Ectodermal cell (in vitro differentiated cells): ENCODE data around the gene B4GALNT1.

Experiments used
- H3K27ac ChIP-seq: 2 replicates; pipeline ENCODE4 v1.7.0; 2013; ENCODE audit warnings: mild to moderate bottlenecking, low read depth, low read length; ENCODE audit not compliant: insufficient read depth, poor library complexity, severe bottlenecking
- H3K27me3 ChIP-seq: 2 replicates; pipeline ENCODE4 v1.7.0; 2013; ENCODE audit warnings: mild to moderate bottlenecking, low read length; ENCODE audit not compliant: insufficient read depth, control insufficient read depth, poor library complexity, severe bottlenecking
- H3K36me3 ChIP-seq: one replicate; pipeline ENCODE4 v1.7.0; 2013; ENCODE audit warnings: low read length; ENCODE audit not compliant: control insufficient read depth, insufficient read depth
- H3K4me1 ChIP-seq: one replicate; pipeline ENCODE4 v1.7.0; 2013; ENCODE audit warnings: low read length; ENCODE audit not compliant: control insufficient read depth, insufficient read depth
- H3K4me3 ChIP-seq: 2 replicates; pipeline ENCODE4 v1.7.0; 2013; ENCODE audit warnings: low read depth, low read length, control low read depth; ENCODE audit not compliant: insufficient read depth
- H3K9me3 ChIP-seq: 2 replicates; pipeline ENCODE4 v1.7.0; 2013; ENCODE audit warnings: mild to moderate bottlenecking, low read length, moderate library complexity; ENCODE audit not compliant: control insufficient read depth
- WGBS, 2 experiments: methylation state at CpG; one replicate each; pipeline ENCODE4 v1.1.7; 2013; ENCODE audit warnings: missing lambda C conversion rate in 2 of 2; 5-methylcytosine and 5-hydroxymethylcytosine counted together

The B4GALNT1 gene

DNA sequence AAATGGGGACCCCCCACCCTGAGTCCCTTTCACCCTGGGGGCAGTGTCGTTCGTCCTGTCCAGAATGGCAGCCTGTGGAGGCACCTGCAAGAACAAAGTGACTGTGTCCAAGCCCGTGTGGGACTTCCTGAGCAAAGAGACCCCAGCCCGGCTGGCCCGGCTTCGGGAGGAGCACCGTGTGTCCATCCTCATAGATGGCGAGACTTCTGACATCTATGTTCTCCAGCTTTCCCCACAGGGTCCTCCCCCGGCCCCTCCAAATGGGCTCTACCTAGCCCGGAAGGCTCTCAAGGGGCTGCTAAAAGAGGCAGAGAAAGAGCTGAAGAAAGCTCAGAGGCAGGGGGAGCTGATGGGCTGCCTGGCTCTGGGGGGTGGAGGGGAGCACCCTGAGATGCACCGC lies 26.2 kb downstream of the B4GALNT1 start:
- WGBS, 2 experiments, result 93% methylated on average over 11 of the region's 11 CpGs
- Histone ChIP-seq H3K4me1 (peaks cover 13% of the 10 kb centered on the region), H3K9me3 (no peaks in the 10 kb centered on the region)

DNA sequence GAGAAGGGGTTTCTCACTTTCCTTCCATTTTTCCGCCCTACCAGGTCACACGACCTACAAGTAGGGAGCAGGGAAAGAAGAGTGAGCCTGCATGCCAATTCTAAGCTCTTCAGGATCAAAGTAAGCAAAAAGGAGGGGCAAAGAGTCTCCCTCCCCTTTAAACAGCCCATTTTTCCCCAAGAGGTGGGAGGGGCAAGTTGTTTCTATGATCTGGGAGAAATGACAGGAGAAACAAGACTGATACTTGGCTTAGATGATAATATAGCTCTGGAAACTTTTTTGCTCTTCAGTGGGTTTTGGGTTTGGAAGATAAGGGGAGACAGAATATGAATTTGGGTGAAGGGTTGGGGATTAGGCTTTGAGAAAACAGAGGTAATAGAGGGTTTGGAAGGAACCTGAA lies 26.6 kb downstream of the B4GALNT1 start:
- H3K4me3 ChIP-seq, result no peak overlapping the region
- H3K27me3 ChIP-seq, result peaks cover 13% of the 10 kb centered on the region
- H3K9me3 ChIP-seq, result no peaks in the 10 kb centered on the region
- H3K4me1 ChIP-seq, result peaks cover 13% of the 10 kb centered on the region
- peaks cover 4% of the 10 kb centered on the region for H3K36me3 ChIP-seq
- WGBS, 2 experiments, result 81 to 86% methylated on average over 2 of the region's 2 CpGs
- H3K27ac ChIP-seq, result no peak overlapping the region

More for the DNA sequence above, 26.2 kb downstream of the B4GALNT1 start:
- H3K36me3 ChIP-seq, result peaks cover 4% of the 10 kb centered on the region
- peaks cover 13% of the 10 kb centered on the region for H3K27me3 ChIP-seq
- no peak overlapping the region for H3K4me3 ChIP-seq
- H3K27ac ChIP-seq, result no peak overlapping the region

- Histone ChIP-seq H3K9me3 (no peaks in the 10 kb centered on the region), H3K36me3 (peaks cover 4% of the 10 kb centered on the region), H3K4me1 (peaks cover 13% of the 10 kb centered on the region), H3K27me3 (peaks cover 12% of the 10 kb centered on the region), H3K27ac (no peak overlapping the region), H3K4me3 (peak overlapping the region; percentile 74)
- 77 to 79% methylated on average over 4 of the region's 4 CpGs for WGBS, 2 experiments
Observed at GRCh38 chr12:57605811-57606311, 27.1 kb downstream of the B4GALNT1 start.

DNA sequence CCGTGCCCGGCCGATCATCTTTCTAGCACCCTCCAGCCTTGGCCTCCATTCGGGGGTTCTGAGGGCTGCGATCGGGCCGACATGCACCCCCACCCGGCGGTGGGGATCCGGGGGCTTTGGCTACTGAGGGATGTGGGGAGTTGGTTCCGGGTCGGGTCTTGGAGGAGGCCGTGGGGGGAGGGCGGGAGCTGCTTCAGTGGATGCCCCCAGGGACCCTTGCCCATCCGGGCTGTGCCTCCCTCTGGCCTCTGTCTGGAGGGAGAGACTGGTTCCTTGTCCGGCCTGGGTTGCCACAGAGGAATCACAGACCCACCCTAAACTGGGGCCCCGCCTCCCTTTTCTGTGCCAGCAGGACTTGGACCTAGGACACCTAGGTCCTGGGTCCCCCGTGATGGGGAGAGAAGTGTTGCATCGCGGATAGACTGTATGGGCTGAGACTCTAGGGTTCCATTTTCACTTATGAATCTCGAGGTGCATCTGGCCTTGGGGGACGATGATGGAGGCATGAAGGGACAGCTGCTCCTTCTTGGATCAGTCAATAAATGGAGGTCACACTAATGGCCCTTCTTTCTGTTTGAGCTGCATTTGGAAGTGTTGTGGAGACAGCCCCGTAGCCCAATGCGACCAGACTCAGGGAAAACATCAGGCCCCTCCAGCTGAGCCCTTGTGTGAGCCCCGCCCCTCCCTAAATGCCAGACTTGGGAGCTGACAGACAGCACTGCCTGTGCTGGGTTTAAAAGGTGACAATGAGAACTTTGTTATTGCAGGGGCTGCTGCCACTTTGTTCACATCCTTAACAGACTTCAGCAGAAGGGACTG lies 27.8 kb downstream of the B4GALNT1 start:
- Histone ChIP-seq H3K27ac (no peak overlapping the region), H3K36me3 (peaks cover 10% of the 10 kb centered on the region)
- WGBS, 2 experiments, result 3 to 5% methylated on average over 25 of the region's 25 CpGs

GRCh38 chr12:57604454-57604991 lies 28.5 kb downstream of the B4GALNT1 start, which contains the start of gene DTX3:
TSS of gene DTX3 (plus strand) at chr12:57604824. CDS start at chr12:57606518, 1,694 bp downstream.
- Histone ChIP-seq H3K9me3 (no peaks in the 10 kb centered on the region), H3K36me3 (peaks cover 10% of the 10 kb centered on the region), H3K27ac (peak within 1 kb of the TSS; percentile 45), H3K4me3 (peak within 1 kb of the TSS; percentile 74), H3K4me1 (peaks cover 7% of the 10 kb centered on the region), H3K27me3 (no peaks in the 10 kb centered on the region)
- 0% methylated on average over 17 to 31 of the region's 36 CpGs for WGBS, 2 experiments

More for the DNA sequence above, 27.8 kb downstream of the B4GALNT1 start:
- H3K4me3 ChIP-seq, result peak overlapping the region; percentile 74
- H3K4me1 ChIP-seq, result peaks cover 12% of the 10 kb centered on the region
- H3K9me3 ChIP-seq, result no peaks in the 10 kb centered on the region
- H3K27me3 ChIP-seq, result peaks cover 5% of the 10 kb centered on the region

DNA sequence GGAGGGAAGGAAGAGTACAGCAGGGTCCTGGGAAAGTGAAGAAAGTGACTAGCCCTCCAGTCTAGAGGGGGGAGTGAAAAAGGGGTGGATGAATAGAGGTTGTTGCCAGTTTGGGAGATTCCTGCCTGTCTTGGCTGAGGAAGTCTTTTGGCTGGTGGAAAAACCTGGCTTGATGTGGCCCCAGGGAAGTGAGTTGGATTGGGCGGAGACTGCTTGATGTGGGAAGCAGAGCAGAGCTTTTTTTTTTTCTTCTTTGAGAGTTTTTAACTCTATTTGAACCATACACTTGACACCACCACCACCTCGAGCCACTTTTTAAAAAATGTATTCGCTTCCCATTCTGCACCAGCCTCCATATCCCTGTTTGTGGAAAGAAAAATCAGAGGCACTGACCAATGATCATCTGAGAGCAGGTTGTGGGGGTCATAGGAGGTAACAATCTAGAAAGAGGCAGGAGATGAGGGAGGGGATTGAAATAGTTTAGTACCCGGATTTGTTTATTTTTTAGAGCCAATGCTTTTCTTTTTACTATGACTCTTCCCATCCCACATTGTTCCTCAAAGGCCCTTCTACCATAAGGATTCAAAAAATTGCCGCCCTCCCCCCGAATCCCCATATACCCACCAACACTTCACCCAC lies 29.1 kb downstream of the B4GALNT1 start:
- H3K36me3 ChIP-seq, result peaks cover 10% of the 10 kb centered on the region

DNA sequence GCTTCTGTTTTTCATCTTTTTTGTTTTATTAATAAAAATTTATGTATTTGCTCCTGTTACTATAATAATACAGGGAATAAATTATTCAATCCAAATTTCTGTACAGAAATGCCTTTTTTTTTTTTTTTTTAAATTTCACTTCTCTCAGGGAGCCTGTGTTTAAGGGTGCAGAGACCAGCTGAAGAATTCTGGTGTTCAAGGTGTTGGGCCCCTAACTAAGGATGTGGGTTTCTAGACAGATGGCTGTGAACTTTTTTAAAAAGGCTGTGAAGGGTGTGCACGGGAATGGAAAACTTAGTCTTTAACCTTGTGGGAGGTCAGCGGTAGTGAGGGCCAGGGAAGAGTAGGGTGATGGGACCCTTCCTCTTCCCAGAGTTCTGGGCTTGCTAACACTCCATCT lies 29.7 kb downstream of the B4GALNT1 start:
- WGBS, 2 experiments, result 76 to 83% methylated on average over 2 of the region's 2 CpGs
- Histone ChIP-seq H3K27ac (no peak overlapping the region), H3K4me3 (no peak overlapping the region), H3K27me3 (no peaks in the 10 kb centered on the region), H3K36me3 (peaks cover 6% of the 10 kb centered on the region), H3K4me1 (peaks cover 7% of the 10 kb centered on the region), H3K9me3 (no peaks in the 10 kb centered on the region)

More for the DNA sequence above, 29.1 kb downstream of the B4GALNT1 start:
- peaks cover 7% of the 10 kb centered on the region for H3K4me1 ChIP-seq
- H3K4me3 ChIP-seq, result peak overlapping the region; percentile 74
- H3K27ac ChIP-seq, result no peak overlapping the region
- no peaks in the 10 kb centered on the region for H3K27me3 ChIP-seq
- H3K9me3 ChIP-seq, result no peaks in the 10 kb centered on the region
- 26 to 38% methylated on average over 4 to 6 of the region's 6 CpGs for WGBS, 2 experiments

DNA sequence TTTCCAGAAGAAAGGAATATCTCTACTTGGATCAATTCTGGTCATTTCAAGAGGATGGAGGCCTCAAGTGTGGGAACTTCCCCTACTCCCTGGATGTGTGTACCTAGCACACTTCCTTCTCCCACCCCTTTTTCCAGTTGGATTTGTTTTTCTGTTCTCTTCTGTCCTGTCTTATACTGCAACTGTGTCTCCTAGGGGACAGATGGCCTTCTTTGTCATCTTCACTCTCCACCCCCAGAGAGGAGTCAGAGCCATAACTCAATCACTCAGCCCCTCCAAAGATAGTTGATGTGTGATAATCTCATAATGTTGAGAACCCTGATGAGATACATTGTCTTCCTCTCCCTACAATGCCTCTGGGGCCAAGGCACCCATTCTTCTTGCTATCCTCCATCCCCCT lies 30.5 kb downstream of the B4GALNT1 start:
- Histone ChIP-seq H3K27me3 (no peaks in the 10 kb centered on the region), H3K9me3 (no peaks in the 10 kb centered on the region), H3K4me3 (no peak overlapping the region), H3K4me1 (peaks cover 7% of the 10 kb centered on the region), H3K27ac (no peak overlapping the region), H3K36me3 (peaks cover 6% of the 10 kb centered on the region)

- no peaks in the 10 kb centered on the region for H3K27me3 ChIP-seq
- WGBS, 2 experiments, result 80 to 87% methylated on average over 2 of the region's 2 CpGs
- H3K9me3 ChIP-seq, result no peaks in the 10 kb centered on the region
- no peak overlapping the region for H3K4me3 ChIP-seq
- no peak overlapping the region for H3K27ac ChIP-seq
- peaks cover 7% of the 10 kb centered on the region for H3K4me1 ChIP-seq
- H3K36me3 ChIP-seq, result peaks cover 10% of the 10 kb centered on the region
Observed at GRCh38 chr12:57600395-57600794, 32.6 kb downstream of the B4GALNT1 start.

- H3K27ac ChIP-seq, result no peak overlapping the region
- H3K4me3 ChIP-seq, result no peak overlapping the region
- 82 to 87% methylated on average over 4 of the region's 4 CpGs for WGBS, 2 experiments
- no peaks in the 10 kb centered on the region for H3K9me3 ChIP-seq
- peaks cover 3% of the 10 kb centered on the region for H3K36me3 ChIP-seq
- peaks cover 2% of the 10 kb centered on the region for H3K27me3 ChIP-seq
- H3K4me1 ChIP-seq, result no peaks in the 10 kb centered on the region
Observed at GRCh38 chr12:57593187-57593586, 39.8 kb downstream of the B4GALNT1 start.
